CD4-positive, alpha-beta T cell treated with Interleukin-4 for 4 hours (primary cell): ENCODE results near the gene SPOCD1.

Experiments used
- DNase-seq: peaks from one replicate; pipeline ENCODE4 v3.0.0-alpha.2; 2020

Gene SPOCD1

DNA sequence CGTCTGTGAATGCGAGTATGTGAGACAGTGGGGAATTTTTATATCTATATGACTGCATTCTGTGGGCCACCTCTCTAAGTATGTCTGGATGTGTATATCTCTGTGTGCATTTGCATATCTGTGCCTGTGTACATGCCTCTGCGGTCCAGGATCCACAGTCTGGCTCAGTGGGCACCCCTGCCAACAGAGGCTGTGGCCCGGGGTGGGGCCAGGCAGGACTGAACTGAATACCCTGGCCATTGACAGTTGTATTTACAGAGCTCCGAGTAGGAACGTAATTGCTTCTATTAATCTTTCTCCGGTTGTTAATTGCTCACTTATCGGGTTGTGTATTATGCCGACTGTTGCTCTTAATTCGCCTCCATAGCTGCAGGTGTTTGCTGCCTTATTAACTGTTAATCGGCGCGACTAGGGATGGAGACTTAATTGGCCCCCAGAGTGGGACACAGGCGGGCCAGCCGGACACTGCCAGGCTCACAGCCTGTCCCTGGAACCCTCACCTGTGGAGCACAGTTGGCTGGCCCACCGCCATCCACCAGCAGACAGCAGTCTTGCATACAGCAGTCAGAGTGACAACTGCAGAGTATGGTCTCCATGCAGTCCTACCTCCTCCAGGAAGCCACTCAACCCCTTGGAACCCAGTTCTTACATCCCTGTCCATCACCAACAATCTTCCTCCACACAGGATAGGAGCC is 29.3 kb downstream of the SPOCD1 start:
- DNase-seq = no peak

DNA sequence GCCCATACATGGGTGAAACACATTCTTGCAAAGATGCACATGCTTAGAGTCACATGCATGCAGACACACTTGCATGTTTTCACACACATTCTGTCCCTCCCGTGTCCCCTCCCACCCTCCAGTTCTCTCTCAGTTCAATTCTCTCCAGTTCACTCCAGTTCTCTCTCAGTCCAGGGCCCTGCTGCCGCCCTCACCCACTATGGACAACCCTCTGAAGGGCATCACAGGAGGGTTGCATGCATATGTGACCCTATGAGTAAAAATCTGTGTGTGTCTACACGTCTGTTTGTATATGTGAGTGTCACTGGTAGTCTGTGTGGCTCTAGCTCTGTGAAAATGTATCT is 29.9 kb downstream of the SPOCD1 start:
- no peak for DNase-seq

DNA sequence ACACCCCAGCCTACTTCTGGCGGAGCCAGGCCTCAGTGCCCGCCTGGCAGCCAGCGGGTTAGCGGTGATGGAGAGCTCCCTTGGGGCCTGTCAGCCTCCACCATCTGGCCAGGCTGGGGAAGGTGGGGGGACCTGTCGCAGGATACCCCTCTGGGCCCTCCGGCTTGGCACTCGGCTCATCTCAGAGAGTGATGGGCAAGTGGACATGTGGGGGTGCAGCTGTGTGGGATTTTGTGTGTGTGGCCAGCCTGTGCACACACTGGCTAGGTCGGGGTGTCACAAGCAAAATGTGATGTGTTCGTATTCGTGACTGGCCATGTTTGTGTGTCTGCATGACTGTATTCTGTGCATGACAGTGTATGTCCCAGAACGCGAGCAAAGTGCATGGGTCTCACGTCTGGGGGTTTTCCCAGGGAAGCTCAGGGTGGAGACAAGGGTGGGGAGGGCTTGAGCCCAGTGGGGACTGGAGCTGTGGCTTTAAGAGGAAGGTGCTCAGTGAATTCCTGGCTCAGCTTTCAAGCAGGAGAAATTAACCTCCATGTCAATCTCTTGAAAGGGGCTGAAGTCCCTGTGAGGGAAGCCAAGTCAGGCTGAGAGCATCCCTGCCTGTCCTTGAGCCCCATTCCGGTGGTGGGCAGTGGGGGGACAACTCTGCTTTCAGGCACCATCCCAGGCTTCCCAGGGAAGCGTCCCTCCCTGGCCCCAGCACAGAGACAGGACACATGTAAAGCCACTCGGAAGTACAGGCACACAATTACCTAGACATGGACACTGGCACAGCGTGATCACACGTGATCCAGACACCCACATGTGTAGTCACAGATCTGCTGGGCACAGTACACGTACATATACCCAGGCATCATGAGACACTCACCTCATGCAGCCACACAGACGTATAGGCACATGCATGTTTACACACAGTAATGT is 30.5 kb downstream of the SPOCD1 start:
- no peak for DNase-seq

DNA sequence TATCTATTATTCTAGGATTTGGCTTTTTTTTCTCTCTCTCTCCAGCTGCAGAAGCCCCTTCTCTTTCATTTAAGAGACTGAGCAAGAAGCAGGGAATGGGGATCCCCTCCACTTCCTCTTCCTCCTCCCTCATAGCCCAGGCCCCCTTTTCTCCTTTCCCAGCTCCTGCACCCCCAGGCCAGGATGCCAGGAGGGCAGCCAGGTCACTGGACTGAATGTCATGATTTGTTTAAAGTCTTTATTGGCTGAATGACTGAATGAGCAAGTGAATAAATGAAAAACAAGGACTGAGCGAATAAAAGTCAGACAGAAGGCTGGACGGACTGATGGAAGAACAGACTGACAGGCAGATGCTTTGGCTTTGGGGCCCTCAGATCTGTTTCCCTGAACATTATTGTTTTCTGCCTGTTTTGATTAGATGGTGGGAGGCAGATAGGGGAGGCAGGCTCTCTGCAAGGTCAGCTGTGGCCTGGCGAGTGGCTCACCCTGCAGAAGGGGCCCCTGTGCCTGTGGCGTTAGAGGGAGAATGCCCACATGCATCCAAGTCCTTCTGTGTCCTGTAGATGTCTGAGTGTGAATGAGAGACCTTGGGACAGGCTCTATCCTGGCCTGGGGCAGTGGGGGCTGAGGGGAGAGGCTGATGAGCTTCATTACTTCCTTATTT is 31.3 kb downstream of the SPOCD1 start:
- DNase-seq = no peak

DNA sequence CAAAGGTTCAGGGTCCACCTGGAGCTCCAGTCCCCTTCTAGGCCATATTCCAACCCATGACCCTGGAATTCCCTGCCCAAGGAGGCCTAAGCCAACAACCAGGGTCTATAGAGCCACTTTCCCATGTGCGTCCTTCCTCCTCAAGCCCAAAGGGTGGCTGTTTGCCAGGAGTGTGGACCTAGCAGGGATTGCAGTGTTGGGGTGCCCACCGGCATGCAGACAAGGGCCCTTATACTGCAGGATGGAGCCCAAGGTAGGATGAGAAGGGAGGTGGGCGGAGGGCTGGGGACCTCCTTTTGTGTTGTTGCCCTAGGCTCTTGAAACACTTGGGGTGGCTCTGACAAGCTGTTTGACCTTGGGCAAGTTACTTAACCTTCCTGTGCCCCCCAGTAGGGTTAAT is 32.0 kb downstream of the SPOCD1 start:
- DNase-seq = no peak

DNA sequence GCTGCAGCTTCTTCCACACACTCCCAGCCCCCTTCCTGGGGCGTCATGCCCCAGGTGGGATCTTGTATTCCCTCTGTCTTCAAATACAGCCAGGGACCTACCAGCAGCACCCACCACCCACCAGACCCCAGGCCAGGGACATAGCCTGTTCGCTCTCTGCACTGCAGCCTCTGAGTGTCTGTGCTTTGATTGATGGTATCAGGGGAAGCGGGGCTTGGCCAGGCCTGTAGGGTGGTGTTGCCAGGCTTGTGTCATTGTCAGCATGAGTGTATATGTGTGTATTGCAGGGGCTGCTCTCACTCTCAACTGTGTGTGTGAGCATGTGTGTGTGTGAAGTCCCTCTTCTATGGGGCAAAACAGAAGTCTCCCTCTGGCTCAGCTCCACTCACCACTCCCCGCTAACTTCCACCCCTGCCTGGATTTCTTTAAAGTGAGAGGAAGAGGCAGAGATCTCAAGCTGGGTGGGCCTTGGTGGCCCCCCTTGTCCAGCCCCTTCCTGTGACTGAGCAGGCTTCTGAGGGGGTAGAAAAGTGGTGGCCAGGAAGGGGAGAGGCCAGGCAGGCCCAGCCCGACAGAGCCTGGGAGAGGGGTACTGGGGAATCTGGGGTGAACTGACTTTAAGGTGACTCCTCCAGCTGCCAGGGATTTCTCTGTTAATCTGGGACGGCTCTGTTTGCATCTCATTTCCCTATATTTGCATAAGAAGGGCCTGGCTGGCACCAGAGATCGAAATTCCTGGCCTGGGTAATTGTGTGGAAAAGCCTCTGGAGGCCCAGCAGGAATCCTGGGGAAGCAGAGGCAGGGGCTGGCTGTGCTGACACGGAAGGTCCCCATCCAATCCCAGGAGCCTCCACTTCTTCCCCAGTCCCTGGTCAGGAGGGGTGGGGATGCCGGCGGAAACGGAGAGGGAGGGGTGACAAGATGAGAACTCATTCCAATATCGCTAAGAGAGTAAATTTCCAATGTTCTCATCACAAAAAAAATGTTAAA is 33.1 kb downstream of the SPOCD1 start:
- no peak for DNase-seq

DNA sequence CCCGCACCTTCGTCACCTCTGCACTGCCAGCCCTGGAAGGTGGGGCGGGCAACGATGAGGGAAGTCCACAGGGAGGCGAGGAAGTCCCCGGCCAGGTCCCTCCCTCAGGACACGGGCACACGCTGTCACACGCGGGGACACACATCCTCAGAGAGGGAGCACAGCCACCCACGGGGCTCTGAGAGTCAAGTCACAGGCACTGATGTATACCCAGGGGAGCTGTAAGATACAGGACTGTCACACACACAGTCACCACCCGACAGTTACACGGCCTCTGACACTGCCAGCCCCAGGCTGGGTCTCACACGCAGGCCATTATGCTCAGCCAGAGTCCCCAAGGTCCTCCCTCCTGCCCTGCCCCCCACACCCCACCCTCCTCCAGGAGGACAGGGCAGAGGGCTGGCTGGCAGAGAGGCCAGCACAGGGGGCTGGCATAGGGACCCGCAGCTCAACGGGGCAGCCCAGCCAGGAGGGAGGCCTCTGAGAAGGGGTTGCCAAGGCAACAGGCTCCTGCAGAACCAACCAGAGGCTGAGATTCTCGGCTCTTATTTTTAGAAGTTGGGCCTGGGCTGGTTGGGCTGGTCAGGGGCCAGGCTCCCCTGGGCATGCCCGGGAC is 34.0 kb downstream of the SPOCD1 start:
- no peak for DNase-seq

DNA sequence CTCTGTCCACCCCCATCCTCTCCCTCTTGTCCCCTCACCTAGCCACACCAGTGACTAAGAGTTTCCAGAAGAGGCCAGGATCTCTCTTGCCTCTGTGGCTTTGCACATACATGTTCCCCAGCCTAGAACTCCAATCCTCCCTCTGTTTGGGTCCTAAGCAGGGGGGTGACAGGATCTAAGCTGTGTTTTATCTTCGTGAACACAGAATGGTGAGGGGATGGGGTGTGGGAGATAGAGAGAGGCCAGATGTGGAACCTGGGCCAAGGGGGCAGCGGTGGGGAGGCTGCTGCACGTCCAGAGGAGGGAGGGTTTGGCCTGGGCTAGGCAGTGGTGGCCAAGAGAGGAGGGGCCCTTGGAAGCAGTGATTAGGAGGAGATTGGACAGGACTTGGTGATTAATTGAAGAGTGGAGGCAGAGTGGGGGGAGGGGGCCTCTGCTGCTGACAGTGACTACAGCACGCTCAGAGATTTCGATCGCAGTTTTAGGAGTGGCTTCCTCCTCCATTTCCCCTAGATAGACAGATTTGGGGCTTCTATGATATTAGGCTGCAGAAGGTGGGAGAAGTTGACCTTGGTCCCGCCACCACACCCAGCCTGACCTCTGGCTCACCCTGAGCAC is 34.6 kb downstream of the SPOCD1 start:
- DNase-seq = no peak

DNA sequence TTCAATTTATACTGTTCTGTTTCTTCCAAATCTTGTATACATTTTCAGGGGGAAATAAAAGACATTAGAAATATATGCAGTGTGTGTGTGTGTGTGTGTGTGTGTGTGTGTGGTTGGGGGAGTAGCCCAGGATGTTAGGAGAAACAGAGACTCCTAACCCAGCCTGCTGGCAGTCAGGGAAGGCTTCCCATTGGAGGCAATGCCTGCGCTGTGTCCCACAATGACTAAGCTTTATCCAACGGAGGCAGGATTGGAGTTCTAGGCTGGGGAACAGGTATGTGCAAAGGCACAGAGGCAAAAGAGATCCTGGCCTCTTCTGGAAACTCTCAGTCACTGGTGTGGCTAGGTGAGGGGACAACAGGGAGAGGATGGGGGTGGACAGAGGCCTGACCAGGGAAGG is 35.2 kb downstream of the SPOCD1 start:
- no peak for DNase-seq

DNA sequence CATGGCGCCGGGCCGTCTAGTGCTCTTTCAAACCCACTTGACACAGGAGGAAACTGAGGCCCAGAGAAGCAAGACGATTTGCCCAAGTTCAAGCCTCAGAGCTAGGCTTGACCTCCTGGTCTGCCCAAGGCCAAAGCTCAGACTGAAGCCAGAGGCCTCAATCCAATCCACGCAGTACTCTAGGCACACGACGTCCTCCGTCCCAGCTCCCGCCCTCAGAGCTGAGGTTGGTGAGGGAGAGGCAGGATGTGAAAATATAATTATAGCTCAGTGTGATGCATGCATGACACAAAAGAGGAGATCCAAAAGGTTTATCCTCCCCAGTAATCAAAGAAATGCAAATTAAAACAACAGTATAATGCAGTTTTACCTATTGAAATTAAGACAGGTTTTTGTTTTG is 36.1 kb downstream of the SPOCD1 start:
- no peak for DNase-seq

DNA sequence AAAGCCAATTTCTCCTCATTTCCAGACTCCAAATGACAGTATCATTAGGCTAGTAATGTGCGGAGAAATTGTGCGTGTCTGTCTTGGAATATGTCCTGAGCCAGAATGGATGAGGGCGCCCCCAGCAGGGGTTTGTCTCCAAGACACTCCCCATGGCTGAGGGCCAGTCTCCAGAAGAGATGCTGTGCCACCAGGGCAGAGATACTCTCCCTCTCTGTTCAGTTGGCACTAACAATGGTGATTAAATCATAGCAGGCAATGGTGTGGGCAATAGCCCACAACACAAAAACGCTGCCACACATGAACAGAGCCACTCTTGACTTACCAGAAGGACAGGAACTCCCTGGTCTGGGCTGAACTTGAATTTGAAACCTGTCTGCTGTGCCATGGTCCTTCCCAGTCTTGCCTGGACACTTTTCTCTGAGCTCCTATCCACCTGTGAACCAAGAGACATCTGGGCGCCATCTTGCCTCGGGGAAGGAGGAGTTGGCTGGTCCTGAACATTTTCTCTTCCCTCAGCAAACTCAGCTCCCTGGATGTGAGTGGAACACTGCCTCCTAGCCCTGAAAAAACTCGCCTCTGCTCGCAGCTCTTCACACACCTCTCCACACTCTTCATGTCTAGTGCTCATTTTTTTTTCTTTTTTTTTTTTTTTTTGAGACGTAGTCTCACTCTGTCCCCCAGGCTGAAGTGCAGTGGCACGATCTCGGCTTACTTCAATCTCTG is 36.9 kb downstream of the SPOCD1 start:
- no peak for DNase-seq

DNA sequence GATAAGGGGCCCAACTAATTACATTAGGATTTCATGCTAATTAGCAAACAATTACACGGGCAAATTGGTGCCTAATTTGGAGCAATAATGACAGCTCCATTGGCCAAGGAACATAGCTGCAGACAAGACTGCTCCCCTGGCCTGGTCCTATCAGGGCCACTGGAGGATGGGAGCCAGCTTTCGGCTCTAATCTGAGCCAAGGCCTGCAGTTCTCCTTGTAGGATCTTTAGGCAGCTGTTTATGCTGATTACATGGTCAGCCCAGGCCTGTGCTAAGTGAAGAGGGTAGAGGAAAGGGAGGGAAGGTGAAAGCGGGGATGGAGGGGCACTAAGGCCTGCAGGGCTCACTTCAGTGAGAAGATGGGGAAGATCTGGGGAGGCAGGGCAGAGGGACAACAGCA is 39.3 kb downstream of the SPOCD1 start:
- DNase-seq = no peak

DNA sequence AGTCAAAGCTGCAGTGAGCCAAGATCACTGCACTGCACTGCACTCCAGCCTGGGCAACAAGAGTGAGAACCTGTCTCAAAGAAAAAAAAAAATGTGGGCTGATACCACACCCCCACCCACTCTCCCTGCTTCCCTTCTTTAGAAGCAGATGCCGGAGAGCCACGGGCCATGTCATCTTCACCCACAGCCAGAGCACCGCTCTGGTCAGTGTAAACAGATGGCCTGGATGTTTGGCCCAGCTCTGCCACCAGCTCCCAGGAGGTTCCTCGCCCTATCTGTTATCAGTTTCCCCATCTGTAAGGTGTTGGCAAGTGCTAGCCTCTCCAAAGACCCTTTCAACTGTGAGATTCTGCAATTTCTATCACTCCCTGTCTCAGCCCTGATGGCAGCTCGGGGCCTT is 39.8 kb downstream of the SPOCD1 start:
- no peak for DNase-seq

DNA sequence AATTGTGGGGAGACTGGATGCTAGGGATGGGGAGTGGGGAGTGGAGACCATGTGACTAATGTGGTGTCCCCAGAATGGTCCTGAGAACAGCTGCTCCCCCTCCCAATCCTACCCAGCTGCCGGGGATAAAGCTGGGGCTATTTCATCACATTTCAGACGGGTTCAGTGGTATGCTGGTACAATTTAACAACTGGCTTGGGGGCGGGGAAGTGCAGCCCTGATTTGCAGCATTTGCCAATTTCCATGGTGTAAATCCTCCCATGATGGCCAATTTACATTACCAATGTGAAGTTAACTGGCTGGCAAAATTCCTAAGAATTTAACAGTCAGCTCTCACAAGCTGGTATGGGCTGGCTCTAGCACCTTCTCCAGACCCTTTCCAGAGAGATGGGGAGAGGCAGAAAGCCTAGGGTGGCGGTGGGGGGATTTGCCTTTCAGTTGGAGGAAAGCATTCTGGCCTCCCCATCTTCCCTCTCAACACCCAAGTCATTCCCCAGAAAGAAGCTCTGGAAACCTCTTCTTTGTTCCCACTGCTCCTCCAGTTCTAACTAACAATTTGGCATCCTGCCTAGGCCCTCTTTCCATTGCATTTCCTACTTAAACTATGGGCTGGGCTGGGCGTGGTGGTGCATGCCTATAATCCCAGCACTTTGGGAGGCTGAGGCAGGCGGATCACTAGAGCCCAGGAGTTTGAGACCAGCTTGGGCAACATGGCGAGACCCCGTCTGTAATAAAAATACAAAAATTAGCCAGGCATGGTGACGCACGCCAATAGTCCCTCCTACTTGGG is 40.4 kb downstream of the SPOCD1 start:
- no peak for DNase-seq

DNA sequence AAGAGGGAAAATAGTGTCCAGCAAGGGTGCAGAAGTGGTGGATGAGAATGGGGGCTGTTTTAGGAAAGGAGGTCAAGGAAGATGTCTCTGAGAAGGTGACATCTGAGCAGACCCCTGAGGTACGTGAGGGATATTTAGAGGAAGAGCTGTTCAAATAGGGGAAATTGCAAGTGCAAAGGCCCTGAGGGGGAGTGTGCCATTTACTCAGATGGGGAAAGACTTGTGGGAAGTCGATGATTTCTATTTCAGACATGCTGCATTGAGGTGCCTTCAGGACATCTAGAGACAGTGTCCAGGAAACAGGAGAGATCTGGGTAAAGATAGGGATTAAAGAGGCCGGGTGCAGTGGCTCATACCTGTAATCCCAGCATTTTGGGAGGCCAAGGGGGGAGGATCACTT is 41.3 kb downstream of the SPOCD1 start:
- DNase-seq = no peak

DNA sequence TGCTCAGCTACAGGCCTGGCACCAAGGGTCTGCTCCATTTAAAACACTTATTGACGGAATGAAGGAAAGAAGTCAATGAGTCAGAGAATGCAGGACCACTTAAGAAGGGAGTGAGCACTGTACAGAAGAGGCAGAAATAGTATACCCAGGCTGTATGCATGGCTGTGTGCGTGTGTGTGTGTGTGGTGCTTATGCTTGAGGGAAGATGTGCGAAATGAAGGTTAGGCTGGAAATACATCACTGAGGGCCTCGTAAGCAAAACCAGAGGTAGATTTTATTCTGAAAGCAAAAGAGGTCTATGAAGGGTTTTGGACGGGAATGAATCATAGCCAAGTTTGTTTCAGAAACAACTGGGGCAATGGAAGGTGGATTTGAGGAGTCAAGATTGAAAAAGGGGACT is 42.0 kb downstream of the SPOCD1 start:
- no peak for DNase-seq

DNA sequence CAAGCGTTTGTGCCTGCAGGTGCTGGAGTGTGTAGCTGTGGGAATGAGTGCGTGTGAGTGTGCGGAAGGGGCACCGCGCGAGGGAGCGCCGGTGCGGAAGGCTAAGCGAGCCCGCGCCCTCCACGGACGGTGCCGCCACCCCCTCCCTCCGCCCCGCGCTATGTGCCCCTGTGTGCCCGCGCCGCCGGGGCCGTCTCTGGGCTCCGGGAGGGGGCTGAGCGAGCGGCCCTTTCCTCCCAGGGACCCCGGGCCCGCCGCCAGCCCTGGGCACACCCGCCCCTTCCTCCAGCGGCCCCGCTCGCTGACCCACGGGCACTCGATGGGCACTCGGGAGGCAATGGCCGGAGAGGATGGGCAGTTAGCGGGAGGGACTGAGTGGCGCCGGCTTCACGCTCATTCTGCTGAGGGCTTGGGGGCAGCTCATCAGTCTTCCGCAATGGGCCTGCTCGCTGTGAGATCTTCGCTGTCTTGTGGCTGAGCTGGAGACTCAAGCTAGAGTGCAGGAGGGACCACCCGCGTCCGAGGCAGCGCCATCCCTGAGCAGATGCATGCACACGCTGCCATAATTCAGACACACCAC is 43.1 kb downstream of the SPOCD1 start:
- no peak for DNase-seq

DNA sequence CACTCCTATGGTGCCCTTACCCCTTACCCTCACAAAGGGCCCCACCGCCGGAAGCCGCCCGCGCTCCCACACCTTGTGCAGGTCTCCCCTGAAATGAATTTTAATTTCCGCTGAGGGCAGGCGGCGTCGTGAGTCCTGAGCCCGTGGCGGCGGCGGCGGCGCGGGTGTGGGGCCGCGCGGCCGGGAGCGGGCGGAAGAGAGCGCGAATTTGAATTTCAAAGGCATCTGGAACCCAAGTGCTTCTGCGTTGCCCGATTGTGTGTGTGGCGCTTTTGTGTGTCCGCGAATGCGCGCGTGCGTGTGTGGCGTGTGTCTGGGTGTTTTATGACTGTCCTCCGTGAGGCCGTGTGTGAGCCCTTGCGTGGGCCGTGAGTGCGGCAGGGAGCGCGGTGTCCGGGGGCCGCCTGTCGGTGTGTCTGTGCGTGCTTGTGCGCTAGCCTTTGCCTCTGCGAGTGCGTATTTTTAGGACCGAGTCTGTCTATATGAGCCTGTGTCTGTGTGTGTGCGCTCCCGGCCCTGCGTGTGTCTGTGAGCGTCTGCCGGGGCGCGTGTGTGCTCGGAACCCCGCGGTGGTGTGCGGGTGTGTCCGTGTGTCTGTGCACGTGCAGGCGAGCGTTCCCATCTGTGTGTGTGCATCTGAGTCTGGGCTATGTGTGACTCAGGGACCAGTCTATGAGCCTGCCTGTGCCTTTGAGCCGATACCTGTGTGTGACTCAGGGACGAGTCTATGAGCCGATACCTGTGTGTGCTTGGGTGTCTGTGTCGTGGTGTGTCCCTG is 43.7 kb downstream of the SPOCD1 start:
- peak; percentile 75 for DNase-seq
